ENCODE results near the gene TRIM29. TPM values are rescaled to one million over a fixed set of nuclear protein-coding genes. Genes with fewer than 3 reads are reported as not detected.

Gene TRIM29, protein sequence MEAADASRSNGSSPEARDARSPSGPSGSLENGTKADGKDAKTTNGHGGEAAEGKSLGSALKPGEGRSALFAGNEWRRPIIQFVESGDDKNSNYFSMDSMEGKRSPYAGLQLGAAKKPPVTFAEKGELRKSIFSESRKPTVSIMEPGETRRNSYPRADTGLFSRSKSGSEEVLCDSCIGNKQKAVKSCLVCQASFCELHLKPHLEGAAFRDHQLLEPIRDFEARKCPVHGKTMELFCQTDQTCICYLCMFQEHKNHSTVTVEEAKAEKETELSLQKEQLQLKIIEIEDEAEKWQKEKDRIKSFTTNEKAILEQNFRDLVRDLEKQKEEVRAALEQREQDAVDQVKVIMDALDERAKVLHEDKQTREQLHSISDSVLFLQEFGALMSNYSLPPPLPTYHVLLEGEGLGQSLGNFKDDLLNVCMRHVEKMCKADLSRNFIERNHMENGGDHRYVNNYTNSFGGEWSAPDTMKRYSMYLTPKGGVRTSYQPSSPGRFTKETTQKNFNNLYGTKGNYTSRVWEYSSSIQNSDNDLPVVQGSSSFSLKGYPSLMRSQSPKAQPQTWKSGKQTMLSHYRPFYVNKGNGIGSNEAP
- total RNA-seq (ENCODE audit: low replicate concordance), result 0.11 TPM in 1 of 2 replicates, not detected in the other

DNA sequence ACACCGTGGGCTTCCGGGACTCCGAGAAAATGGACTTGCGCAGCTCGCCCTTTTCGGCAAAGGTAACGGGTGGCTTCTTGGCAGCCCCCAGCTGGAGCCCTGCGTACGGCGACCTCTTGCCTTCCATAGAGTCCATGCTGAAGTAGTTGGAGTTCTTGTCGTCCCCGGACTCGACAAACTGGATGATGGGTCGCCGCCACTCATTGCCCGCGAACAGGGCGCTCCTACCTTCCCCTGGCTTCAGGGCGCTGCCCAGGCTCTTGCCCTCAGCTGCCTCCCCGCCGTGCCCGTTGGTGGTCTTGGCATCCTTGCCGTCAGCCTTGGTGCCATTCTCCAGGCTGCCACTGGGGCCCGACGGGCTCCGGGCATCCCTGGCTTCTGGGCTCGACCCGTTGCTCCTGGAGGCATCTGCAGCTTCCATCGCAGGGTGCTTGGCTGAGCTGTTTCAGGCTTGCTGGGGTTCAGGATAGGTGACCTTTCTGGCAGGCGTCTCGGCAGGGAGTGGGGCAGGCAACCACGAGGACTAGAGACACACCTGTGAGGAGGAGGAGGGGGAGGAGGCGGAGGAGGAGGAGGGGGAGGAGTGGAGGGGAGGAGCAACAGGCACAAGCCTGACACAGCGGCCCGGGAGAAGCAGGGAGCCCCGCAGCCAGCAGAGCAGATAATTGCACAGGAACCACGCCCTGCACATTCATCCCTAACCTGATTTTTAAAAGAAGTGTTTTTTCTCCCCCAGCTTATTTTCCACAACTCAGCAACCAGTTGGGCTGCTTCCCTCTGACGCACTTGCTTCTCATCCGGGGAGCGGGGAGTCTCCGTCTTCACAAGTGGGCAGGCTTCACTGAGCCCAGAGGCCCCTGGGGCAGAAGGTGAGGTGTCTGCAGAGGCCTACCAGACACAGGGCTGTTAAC, at the start of gene TRIM29:
TRIM29 (minus strand) TSS at position 503 of the 911 bp plus-strand sequence; CDS start at position 421, 82 bp downstream.
- Histone ChIP-seq H3K9ac (no peak within 1 kb of the TSS), H2AFZ (replicated peaks) (no peak within 1 kb of the TSS), H3K79me2 (ENCODE audit: low read depth) (no peaks in the 10 kb centered on the region), H3K4me2 (no peak within 1 kb of the TSS), H3K4me1 (peaks cover 3% of the 10 kb centered on the region), H3F3A (ENCODE audit: low read depth) (no peaks in the 10 kb centered on the region), H3K27ac (no peak within 1 kb of the TSS), H4K20me1 (ENCODE audit: low read depth) (no peaks in the 10 kb centered on the region), H3K36me3 (no peaks in the 10 kb centered on the region), H3K4me3 (no peak within 1 kb of the TSS), H3K9me3 (ENCODE audit: low read depth) (no peaks in the 10 kb centered on the region), H3K27me3 (peaks cover 3% of the 10 kb centered on the region)
- Mint-ChIP-seq H3K4me1 (peaks cover 3% of the 10 kb centered on the region), H3K9me3 (no peaks in the 10 kb centered on the region), H3K27ac (no peak within 1 kb of the TSS), H3K4me3 (no peak within 1 kb of the TSS), H3K36me3 (no peaks in the 10 kb centered on the region), H3K27me3 (ENCODE audit: insufficient read depth, low read depth) (peaks cover 15% of the 10 kb centered on the region)
- DNase-seq (ENCODE audit: low spot score), result no peak
- TF ChIP-seq CTCF (IDR thresholded peaks at IDR 0.05), result no peak
- TF ChIP-seq EZH2phosphoT487 (IDR thresholded peaks at IDR 0.05), result no peak
- no peak for TF ChIP-seq EZH2 (IDR thresholded peaks at IDR 0.05)

- no peaks in the 10 kb centered on the region for H3K9me3 Mint-ChIP-seq
- H3K4me1 Mint-ChIP-seq, result peaks cover 90% of the 10 kb centered on the region
- H3K36me3 ChIP-seq, result no peaks in the 10 kb centered on the region
- H3K4me2 ChIP-seq, result peak overlapping the region; percentile 19
- H3K9me3 ChIP-seq (ENCODE audit: low read depth), result no peaks in the 10 kb centered on the region
- H3K27me3 ChIP-seq, result peaks cover 23% of the 10 kb centered on the region
- peaks cover 3% of the 10 kb centered on the region for H3K36me3 Mint-ChIP-seq
- no peak for DNase-seq (ENCODE audit: low spot score)
- no peak for TF ChIP-seq EZH2phosphoT487 (IDR thresholded peaks at IDR 0.05)
- no peak for TF ChIP-seq EZH2 (IDR thresholded peaks at IDR 0.05)
- no peak for TF ChIP-seq CTCF (IDR thresholded peaks at IDR 0.05)
- no peak overlapping the region for H3K9ac ChIP-seq
- H2AFZ ChIP-seq (replicated peaks), result peak overlapping the region; percentile 54
- no peaks in the 10 kb centered on the region for H4K20me1 ChIP-seq (ENCODE audit: low read depth)
- H3K27me3 Mint-ChIP-seq (ENCODE audit: insufficient read depth, low read depth), result peaks cover 17% of the 10 kb centered on the region
- H3K79me2 ChIP-seq (ENCODE audit: low read depth), result no peaks in the 10 kb centered on the region
- H3K4me1 ChIP-seq, result peaks cover 39% of the 10 kb centered on the region
- no peaks in the 10 kb centered on the region for H3F3A ChIP-seq (ENCODE audit: low read depth)
- H3K4me3 ChIP-seq, result no peak overlapping the region
- H3K4me3 Mint-ChIP-seq, result peak overlapping the region; percentile 62
- H3K27ac ChIP-seq, result no peak overlapping the region
- H3K27ac Mint-ChIP-seq, result peak overlapping the region; percentile 86
These were observed 49.1 kb upstream of the TRIM29 start for GRCh38 chr11:120186774-120187591.

- Histone ChIP-seq H2AFZ (replicated peaks) (no peak overlapping the region), H3K9ac (no peak overlapping the region), H3K4me3 (no peak overlapping the region), H3K36me3 (no peaks in the 10 kb centered on the region), H4K20me1 (ENCODE audit: low read depth) (no peaks in the 10 kb centered on the region), H3K4me2 (no peak overlapping the region), H3K9me3 (ENCODE audit: low read depth) (no peaks in the 10 kb centered on the region), H3K4me1 (peaks cover 42% of the 10 kb centered on the region), H3F3A (ENCODE audit: low read depth) (no peaks in the 10 kb centered on the region), H3K27me3 (peaks cover 28% of the 10 kb centered on the region), H3K79me2 (ENCODE audit: low read depth) (no peaks in the 10 kb centered on the region), H3K27ac (no peak overlapping the region)
- Mint-ChIP-seq H3K27ac (peak overlapping the region; percentile 86), H3K36me3 (peaks cover 3% of the 10 kb centered on the region), H3K9me3 (no peaks in the 10 kb centered on the region), H3K27me3 (ENCODE audit: insufficient read depth, low read depth) (peaks cover 18% of the 10 kb centered on the region), H3K4me1 (peaks cover 90% of the 10 kb centered on the region), H3K4me3 (peak overlapping the region; percentile 62)
- no peak for TF ChIP-seq EZH2phosphoT487 (IDR thresholded peaks at IDR 0.05)
- TF ChIP-seq CTCF (IDR thresholded peaks at IDR 0.05), result no peak
- no peak for DNase-seq (ENCODE audit: low spot score)
These were observed 48.5 kb upstream of the TRIM29 start for GRCh38 chr11:120186456-120186773.

Measured in neural progenitor cell (in vitro differentiated cells).